NCI-H1694 treated with DMSO at 0.1 percent for 48 hours (cell line): Measurements from ENCODE around the gene RAB8A.
"Not testable (repeated sequence)": the region's sequence is repeated elsewhere in the genome, so short reads cannot be mapped to it uniquely, and the experiment has no call there.

Experiments used
- DNase-seq: peaks from one replicate; lab custom pipeline; 2025; lab: John Stamatoyannopoulos, UW

Gene RAB8A

GRCh38 chr19:16078759-16079707 is 32.7 kb upstream of the RAB8A start:
- DNase-seq: peak; percentile 80

GRCh38 chr19:16084067-16084685 is 27.5 kb upstream of the RAB8A start:
- DNase-seq: no peak

GRCh38 chr19:16085115-16085514 is 26.6 kb upstream of the RAB8A start:
- no peak for DNase-seq

GRCh38 chr19:16087404-16087803 is 24.3 kb upstream of the RAB8A start:
- not testable (repeated sequence) for DNase-seq

- DNase-seq: no peak
These were observed 23.7 kb upstream of the RAB8A start for GRCh38 chr19:16087940-16088339.

GRCh38 chr19:16088351-16089009 is 23.2 kb upstream of the RAB8A start:
- no peak for DNase-seq

GRCh38 chr19:16089010-16089846 is 22.5 kb upstream of the RAB8A start:
- no peak for DNase-seq

GRCh38 chr19:16091546-16092475 is 19.9 kb upstream of the RAB8A start:
- DNase-seq: no peak

- DNase-seq: no peak
These were observed 17.2 kb upstream of the RAB8A start for GRCh38 chr19:16094360-16095070.

- no peak for DNase-seq
These were observed 16.6 kb upstream of the RAB8A start for GRCh38 chr19:16095071-16095571.

GRCh38 chr19:16096280-16096855 is 15.3 kb upstream of the RAB8A start:
- DNase-seq: no peak

- no peak for DNase-seq
These were observed 13.3 kb upstream of the RAB8A start for GRCh38 chr19:16098416-16098768.

- DNase-seq: no peak
These were observed 12.9 kb upstream of the RAB8A start for GRCh38 chr19:16098821-16099220.

GRCh38 chr19:16099314-16099965 is 12.2 kb upstream of the RAB8A start:
- not testable (repeated sequence) for DNase-seq

- DNase-seq: no peak
These were observed 11.2 kb upstream of the RAB8A start for GRCh38 chr19:16100524-16100923.

GRCh38 chr19:16104722-16105121 is 7.0 kb upstream of the RAB8A start:
- DNase-seq: no peak

- DNase-seq: no peak
These were observed 5.6 kb upstream of the RAB8A start for GRCh38 chr19:16106121-16106520.

- DNase-seq: no peak
These were observed 442 bp downstream of the RAB8A start for GRCh38 chr19:16111909-16112752.
